EH (cell line): ENCODE measurements around the gene PDCD5.
"Not testable (repeated sequence)": the region's sequence is repeated elsewhere in the genome, so short reads cannot be mapped to it uniquely, and the experiment has no call there.

Experiments
- DNase-seq: peaks from one replicate; pipeline ENCODE4 v3.0.0-alpha.2; 2015; ENCODE audit warnings: low read depth

PDCD5 gene

DNA sequence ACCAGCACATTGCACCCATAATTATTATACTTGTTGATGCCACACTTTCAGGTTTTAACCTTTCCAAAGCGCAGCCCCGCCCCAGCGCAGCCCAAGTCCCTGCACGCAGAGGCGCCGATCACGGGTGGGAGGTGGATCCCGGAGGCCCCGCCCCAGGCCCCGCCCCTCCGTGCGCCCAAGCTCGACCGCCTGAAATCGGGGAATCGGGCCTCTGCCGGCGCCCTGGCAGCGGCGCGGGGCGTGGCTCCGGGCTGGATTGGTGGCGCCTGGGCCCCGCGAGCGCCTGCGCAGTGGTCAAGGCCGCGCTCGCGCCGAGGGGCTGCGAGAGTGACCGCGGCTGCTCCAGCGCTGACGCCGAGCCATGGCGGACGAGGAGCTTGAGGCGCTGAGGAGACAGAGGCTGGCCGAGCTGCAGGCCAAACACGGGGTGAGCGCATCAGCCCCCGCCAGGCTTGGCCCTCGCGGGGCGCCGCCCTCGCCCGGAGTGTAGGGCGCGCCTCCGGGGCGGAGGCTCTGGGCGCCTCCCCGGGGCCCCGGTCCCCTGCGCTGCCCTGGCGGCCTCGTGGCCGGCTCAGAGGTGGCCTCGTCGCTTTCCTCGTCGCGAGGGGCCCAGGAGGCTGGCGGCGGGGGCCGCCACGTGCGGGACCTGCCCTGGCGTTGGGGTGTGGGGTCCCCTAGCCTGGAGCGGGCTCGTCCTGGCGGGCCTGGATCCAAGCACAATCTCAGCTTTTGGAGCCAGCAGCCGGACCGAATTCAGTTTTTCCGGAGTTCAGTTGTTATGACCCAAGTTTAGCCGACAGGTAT is at the start of gene PDCD5:
TSS of gene PDCD5 (plus strand) at position 290 of the 804 bp plus-strand sequence. CDS start at position 362, 72 bp downstream.
- peak; percentile 93 for DNase-seq

GRCh38 chr19:32532233-32532632 is 48.8 kb upstream of the PDCD5 start:
- DNase-seq, result no peak

- no peak for DNase-seq
These were observed 43.4 kb upstream of the PDCD5 start for GRCh38 chr19:32537580-32537979.

DNA sequence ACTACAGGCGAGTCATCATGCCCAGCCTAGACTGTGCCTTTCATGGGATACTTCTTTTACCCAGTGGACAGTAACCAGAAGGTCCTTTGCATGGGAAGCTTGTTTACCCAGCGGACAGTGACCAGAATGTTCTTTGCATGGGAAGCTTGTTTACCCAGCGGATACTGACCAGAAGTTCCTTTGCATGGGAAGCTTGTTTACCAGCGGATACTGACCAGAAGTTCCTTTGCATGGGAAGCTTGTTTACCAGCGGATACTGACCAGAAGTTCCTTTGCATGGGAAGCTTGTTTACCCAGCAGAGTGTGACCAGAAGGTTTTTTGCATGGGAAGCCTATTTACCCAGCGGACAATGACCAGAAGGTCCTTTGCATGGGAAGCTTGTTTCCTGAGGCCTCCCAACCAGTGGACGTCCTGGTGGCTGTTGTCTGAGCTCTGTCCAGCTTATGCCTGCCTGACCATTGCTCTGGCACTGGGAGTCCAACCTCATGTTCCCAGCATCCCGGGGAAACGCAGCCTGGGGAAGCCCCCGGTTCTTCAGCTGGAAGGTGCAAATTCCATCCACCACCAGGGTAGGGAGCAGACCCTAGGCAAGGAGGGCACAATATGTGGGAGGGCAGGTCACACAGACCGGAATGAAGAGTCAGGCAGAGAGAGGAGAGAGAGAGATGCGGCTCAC is 41.6 kb upstream of the PDCD5 start:
- no peak for DNase-seq

DNA sequence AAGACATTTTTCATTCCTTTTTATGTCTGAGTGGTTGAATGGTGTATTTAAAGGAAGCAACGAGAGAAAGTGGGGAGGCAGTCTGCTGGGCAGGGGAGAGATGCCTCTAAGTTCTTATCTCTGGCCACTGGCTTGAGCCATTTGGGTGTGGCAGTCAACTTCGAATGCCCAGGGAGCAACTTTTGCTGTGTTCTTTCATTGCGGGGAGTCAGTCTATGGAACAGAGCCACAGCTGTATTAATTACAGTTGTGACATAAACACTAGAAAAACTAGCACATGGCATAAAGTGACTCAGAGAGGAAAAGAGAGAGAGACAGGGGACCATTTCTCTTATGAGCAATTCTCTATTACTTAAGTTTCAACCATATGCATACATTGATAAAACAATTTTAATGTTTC is 40.4 kb upstream of the PDCD5 start:
- no peak for DNase-seq

- DNase-seq, result not testable (repeated sequence)
These were observed 39.6 kb upstream of the PDCD5 start for GRCh38 chr19:32541376-32541775.

GRCh38 chr19:32542477-32543108 is 38.4 kb upstream of the PDCD5 start:
- DNase-seq, result no peak

GRCh38 chr19:32543115-32543900 is 37.7 kb upstream of the PDCD5 start:
- peak; percentile 31 for DNase-seq

- DNase-seq, result no peak
These were observed 36.1 kb upstream of the PDCD5 start for GRCh38 chr19:32544917-32545316.

DNA sequence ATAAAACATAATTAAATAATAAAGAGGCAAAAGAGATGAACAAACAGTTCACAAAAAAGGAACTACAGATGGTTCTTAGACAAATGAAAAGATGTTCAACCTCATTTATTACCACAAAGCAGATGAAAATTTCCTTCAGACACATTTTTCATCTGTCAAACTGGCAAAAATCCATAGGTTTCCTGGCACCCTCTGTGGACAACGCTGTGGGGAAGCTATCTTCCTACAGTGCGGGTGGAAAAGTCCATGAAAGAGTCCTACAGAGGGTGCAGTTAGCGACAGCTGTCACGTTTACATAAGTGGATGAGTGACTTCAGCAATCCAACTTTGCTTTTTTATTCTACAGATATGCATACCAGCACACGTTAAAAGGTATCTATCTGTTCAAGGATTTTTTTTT is 30.3 kb upstream of the PDCD5 start:
- no peak for DNase-seq

DNA sequence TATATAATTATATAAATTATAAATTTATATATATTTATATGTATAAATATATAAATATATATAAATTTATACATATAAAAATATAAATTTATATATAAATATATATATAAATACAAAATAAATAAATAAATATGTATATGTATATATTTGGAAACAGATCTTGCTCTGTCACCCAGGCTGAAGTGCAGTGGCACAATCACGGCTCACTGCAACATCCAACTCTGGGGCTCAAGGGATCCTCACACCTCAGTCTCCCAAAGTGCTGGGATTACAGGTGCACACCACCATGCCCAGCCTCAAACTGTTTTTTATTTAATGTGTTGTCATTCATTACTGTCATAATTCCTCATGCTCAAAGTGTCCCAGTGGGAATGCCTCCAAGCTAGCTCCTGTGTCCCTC is 25.2 kb upstream of the PDCD5 start:
- DNase-seq, result no peak

- DNase-seq, result no peak
These were observed 22.3 kb upstream of the PDCD5 start for GRCh38 chr19:32558607-32559228.

- no peak for DNase-seq
These were observed 17.2 kb upstream of the PDCD5 start for GRCh38 chr19:32563761-32564160.

DNA sequence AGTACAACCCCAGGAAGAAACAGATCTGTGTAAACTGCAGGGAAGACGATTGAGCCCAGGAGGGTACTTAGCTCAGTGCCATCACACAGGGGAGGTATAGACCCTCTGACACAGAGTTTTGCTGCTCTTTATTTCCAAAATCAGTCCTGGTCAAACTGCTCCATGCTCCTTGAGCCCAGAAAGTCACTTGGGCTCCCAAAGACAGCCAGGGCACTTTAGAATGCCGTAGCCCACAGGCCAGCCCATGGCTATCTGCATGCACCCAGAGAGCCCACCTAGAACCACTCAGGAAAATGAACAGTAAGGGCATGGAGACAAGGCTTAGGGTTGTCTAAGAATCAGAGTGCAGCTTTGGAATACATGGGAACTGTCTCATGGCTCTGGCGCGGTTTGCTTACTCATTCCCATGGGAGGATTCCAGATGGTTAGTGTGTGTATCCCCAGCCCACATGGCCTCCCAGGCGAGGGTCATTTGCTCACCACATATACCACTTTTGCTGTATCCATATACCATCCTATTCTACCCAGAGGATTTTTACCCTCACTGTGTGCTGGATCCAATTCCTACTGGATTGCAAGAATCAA is 14.7 kb upstream of the PDCD5 start:
- DNase-seq, result peak; percentile 34

- no peak for DNase-seq
These were observed 13.5 kb upstream of the PDCD5 start for GRCh38 chr19:32567486-32567885.

GRCh38 chr19:32570081-32570785 is 10.8 kb upstream of the PDCD5 start:
- DNase-seq, result peak; percentile 66

- DNase-seq, result not testable (repeated sequence)
These were observed 9.4 kb upstream of the PDCD5 start for GRCh38 chr19:32571471-32572075.

- DNase-seq, result not testable (repeated sequence)
These were observed 8.1 kb upstream of the PDCD5 start for GRCh38 chr19:32572700-32573491.

DNA sequence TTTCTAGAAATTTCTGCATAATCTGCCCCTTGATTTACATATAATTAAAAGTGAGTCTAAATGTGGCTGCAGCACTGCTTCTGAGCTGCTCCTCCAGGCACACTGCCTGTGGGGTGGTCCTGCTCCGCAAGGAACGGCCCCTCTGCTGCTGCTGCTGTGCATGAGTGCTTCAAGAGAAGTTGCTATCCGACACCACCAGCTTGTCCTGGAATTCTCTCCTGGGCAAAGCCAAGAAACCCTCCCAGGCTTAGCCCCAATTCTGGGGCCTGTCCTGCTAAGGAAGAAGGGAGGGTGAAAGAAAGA is 7.5 kb upstream of the PDCD5 start:
- no peak for DNase-seq

DNA sequence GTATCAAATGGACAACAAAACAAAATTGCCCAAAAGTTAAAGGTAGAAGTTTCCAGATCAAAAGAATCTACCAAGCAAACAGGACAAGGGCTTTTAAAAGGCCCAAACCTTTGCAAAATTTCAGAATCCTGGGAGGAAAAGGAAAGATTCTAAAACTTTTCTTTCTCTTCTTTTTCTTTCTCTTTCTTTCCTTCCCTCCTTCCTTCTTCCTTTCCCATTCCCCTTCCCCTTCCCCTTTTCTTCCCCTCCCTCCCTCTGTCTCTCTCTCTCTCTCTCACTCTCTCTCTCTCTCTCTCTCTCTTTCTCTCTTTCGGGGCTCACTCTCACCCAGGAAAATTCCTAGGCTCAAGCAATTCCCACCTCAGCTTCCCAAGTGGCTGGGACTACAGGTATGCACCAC is 4.2 kb upstream of the PDCD5 start:
- DNase-seq, result no peak
